MM.1S (cell line): ENCODE data around the gene XYLT1.

Experiments used
- CTCF ChIP-seq: fragments of 300-600 bp; sonication (generic); IDR thresholded peaks from 2 replicates; pipeline ENCODE4 v1.5.1; 2016; ENCODE audit warnings: antibody characterized with exemption, low read length, mixed read lengths
- EZH2 ChIP-seq: fragments of 300-600 bp; sonication (generic); optimal IDR thresholded peaks from 2 replicates; pipeline ENCODE3; 2017; ENCODE audit warnings: low read depth, mild to moderate bottlenecking, antibody characterized with exemption, low read length, mixed read lengths
- EZH2phosphoT487 ChIP-seq: fragments of 300-600 bp; sonication (generic); IDR thresholded peaks from 2 replicates; pipeline ENCODE4 v1.6.1; 2018; ENCODE audit warnings: antibody characterized with exemption, low read length

- TF ChIP-seq CTCF = no peak
- no peak for TF ChIP-seq EZH2
- no peak for TF ChIP-seq EZH2phosphoT487
Observed at GRCh38 chr16:17302620-17303019, 168.1 kb downstream of the XYLT1 start.
